HCEC 1CT (cell line): ENCODE results near the gene YTHDF2.

Experiments used
- DNase-seq: peaks from one replicate; pipeline ENCODE4 v3.0.0-alpha.2; 2017

Gene YTHDF2

GRCh38 chr1:28803662-28804061 lies 66.9 kb downstream of the YTHDF2 start:
- no peak for DNase-seq

DNA sequence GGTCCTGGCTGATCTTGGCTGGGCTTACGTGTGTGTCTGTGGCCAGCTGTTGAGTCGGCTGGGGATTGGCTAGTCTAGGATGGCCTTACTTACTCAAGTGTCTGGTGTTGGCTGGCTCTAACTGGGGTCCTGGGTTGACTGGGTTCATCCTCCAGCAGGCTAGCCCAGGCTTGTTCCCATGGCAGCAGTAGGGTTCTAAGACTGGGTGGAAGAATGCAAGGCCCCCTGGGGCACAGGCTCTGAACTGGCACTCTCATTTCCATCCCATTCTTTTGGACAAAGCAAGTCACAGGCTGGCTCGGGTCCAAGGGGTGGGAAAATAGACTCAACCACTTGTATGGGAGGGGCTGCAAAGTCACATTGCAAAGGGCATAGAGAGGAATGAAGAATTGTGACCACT lies 67.3 kb downstream of the YTHDF2 start:
- no peak for DNase-seq

DNA sequence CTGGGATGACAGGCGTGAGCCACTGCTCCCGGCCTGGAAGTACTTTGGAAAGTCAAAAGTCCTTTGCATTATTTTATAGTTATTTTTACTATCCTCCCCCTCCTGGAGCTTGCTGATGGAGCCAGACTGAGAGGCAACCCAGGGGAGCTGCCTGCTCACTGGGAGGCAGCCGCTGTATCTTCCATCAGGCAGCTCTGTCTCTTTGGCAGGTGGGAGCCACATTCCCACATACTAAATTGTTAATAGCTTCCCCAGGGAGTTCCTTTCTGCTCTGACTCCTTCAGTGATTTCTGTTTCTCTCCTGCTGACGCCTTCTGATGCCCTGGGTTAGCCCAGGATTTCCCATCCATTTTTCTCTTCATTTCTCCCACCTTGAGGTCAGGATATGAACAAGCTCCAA lies 70.3 kb downstream of the YTHDF2 start:
- DNase-seq = no peak

- DNase-seq = no peak
Measured at GRCh38 chr1:28807986-28808385, 71.2 kb downstream of the YTHDF2 start.

GRCh38 chr1:28811369-28811765 lies 74.6 kb downstream of the YTHDF2 start:
- no peak for DNase-seq

- no peak for DNase-seq
Measured at GRCh38 chr1:28811766-28812668, 75.3 kb downstream of the YTHDF2 start, which contains the start of gene OPRD1. Gene OPRD1, plus strand, starts transcription at chr1:28812170. Its CDS starts 214 bp downstream, at chr1:28812384.

DNA sequence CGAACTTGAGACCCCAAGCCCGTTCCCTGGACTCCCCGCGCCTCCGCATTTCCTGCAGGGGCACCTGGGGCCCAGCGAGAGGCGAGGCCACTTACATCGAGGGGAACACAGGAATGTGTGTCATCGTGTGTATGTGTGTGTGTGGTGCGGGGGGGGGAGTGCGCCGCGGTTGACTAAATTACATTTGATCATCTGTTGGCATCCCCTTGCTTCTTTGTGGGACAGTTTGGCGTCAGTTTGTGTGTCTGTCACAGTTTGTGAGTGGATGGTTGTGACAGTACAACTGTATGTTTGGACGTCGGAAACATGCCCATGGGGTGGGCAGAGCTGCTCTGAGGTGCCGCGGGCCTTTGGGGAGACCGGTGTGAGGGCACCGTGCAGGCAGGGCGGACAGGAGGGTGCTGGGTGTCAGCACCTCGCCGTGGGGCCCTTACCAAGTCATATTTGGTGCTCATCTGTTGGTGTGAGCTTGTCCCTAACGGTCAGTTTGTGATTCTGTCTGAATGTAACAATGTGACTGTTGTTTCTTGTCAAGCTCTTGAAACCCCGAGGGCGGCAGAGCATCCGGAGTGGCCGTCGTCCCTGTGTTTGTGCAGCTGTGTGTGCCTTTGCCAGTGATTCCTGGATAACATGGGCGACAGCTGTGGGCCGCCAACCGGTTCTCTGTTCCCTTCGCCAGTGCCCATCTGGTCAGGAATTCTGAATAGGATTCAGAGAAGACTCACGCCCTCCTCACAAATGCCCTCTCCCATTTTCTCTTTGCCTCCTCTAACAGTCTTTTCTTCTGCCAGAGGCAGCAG lies 76.1 kb downstream of the YTHDF2 start:
- no peak for DNase-seq

- DNase-seq = no peak
Measured at GRCh38 chr1:28813931-28814465, 77.3 kb downstream of the YTHDF2 start.

- no peak for DNase-seq
Measured at GRCh38 chr1:28815533-28816185, 78.9 kb downstream of the YTHDF2 start.

GRCh38 chr1:28817133-28817532 lies 80.4 kb downstream of the YTHDF2 start:
- DNase-seq = no peak

- DNase-seq = no peak
Measured at GRCh38 chr1:28819020-28819419, 82.3 kb downstream of the YTHDF2 start.
